Progenitor cell of endocrine pancreas (in vitro differentiated cells): Measurements from ENCODE around the gene ARHGAP30. TPM values are rescaled to one million over a fixed set of nuclear protein-coding genes. Genes with fewer than 3 reads are reported as not detected.

Source experiments
- DNase-seq: peaks from one replicate; pipeline ENCODE4 v3.0.0; 2021; ENCODE audit warnings: low spot score; ENCODE audit not compliant: unreplicated experiment
- H3K27ac Mint-ChIP-seq: 2 replicates; pipeline ENCODE4 v1.8.0; 2021; ENCODE audit warnings: mild to moderate bottlenecking, moderate library complexity, mixed read lengths
- H3K27me3 Mint-ChIP-seq: 2 replicates; pipeline ENCODE4 v1.8.0; 2021; ENCODE audit warnings: mixed read lengths
- H3K36me3 Mint-ChIP-seq: 2 replicates; pipeline ENCODE4 v1.8.0; 2022; ENCODE audit warnings: mixed read lengths; ENCODE audit not compliant: insufficient read depth
- H3K4me1 Mint-ChIP-seq: 2 replicates; pipeline ENCODE4 v1.8.0; 2021; ENCODE audit warnings: low read depth, mixed read lengths
- H3K4me3 Mint-ChIP-seq: 2 replicates; pipeline ENCODE4 v1.8.0; 2021; ENCODE audit warnings: low read depth, mild to moderate bottlenecking, moderate library complexity, mixed read lengths
- H3K9me3 Mint-ChIP-seq: 2 replicates; pipeline ENCODE4 v1.8.0; 2021; ENCODE audit warnings: low read depth, mixed read lengths
- total RNA-seq: library from RNA; stranded (reverse); gene quantifications from 2 replicates; pipeline ENCODE4 v1.2.1, GENCODE V29; 2021
- TF ChIP-seq, protein P1 (sequence below): fragments of 200-600 bp; sonication (generic); IDR thresholded peaks from one replicate; pipeline ENCODE4 v1.5.0; 2021; ENCODE audit warnings: antibody characterized with exemption, mild to moderate bottlenecking; ENCODE audit not compliant: unreplicated experiment

ARHGAP30 gene
- total RNA-seq, 1 donor from 2014 or later: not detected

DNA sequence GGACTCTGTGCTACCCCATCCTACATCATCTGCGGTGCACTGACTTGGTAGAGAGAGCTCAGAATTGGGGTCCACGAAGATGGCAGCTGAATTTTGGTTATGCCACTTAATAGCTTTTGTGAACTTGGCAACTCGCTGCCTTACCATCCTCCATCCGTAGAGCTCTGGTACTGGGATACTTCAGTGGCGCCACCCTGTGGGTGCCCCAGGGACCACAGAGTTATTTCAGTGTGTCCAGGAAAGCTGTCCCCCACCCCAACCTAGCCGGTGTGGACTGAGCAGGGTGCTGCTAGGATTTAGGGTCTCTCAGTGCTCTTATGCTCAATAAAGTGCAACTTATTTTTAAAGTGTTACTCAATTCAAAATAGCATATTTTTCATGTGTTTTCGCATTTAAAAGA lies 14.9 kb downstream of the ARHGAP30 start:
- H3K4me3 Mint-ChIP-seq: no peak overlapping the region
- TF ChIP-seq, protein P1, sequence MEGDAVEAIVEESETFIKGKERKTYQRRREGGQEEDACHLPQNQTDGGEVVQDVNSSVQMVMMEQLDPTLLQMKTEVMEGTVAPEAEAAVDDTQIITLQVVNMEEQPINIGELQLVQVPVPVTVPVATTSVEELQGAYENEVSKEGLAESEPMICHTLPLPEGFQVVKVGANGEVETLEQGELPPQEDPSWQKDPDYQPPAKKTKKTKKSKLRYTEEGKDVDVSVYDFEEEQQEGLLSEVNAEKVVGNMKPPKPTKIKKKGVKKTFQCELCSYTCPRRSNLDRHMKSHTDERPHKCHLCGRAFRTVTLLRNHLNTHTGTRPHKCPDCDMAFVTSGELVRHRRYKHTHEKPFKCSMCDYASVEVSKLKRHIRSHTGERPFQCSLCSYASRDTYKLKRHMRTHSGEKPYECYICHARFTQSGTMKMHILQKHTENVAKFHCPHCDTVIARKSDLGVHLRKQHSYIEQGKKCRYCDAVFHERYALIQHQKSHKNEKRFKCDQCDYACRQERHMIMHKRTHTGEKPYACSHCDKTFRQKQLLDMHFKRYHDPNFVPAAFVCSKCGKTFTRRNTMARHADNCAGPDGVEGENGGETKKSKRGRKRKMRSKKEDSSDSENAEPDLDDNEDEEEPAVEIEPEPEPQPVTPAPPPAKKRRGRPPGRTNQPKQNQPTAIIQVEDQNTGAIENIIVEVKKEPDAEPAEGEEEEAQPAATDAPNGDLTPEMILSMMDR: no peak
- no peaks in the 10 kb centered on the region for H3K4me1 Mint-ChIP-seq
- no peaks in the 10 kb centered on the region for H3K9me3 Mint-ChIP-seq
- H3K27ac Mint-ChIP-seq: no peak overlapping the region
- no peak for DNase-seq
- H3K27me3 Mint-ChIP-seq: no peaks in the 10 kb centered on the region
- no peaks in the 10 kb centered on the region for H3K36me3 Mint-ChIP-seq

DNA sequence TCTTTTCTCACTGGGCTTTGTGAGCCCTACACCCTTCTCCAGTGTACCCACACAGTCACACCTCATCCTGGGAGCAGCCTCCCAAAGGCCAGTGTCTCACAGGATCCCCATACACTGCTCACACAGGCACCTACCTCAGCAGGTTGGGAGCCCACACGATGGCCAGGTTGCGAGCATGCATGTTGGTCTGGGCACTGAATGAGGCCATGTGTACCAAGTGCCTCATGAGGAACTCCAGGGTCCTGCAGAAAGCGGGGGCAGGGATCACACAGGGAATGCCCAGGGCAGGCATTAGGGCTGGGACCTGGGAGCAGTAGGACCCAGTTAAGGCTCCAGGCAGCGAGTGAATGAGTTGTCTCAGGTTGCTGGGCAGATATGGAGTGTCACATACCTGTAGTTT lies 15.5 kb downstream of the ARHGAP30 start:
- no peaks in the 10 kb centered on the region for H3K36me3 Mint-ChIP-seq

DNA sequence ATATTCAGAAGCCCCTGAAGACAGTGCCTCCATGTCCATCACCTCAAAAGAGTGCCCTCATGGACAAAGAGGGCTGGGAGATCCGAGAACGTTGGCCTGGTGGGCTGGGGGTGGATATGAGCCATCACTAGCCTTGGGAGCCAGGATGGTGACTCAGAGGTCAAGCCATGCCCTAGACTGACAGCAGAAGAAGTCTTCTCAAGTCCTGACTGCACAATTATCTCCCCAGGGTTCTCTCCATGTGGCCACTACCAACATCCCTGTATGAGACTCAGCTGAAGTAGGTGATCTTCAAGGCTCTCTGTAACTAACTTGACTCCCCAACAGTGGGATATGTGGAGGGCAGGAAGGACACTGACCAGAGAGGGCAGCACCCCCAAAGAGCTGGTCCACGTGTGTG lies 16.8 kb downstream of the ARHGAP30 start:
- Mint-ChIP-seq H3K36me3 (peaks cover 3% of the 10 kb centered on the region), H3K4me3 (no peak overlapping the region), H3K4me1 (no peaks in the 10 kb centered on the region), H3K9me3 (peaks cover 4% of the 10 kb centered on the region), H3K27me3 (peaks cover 5% of the 10 kb centered on the region), H3K27ac (no peak overlapping the region)
- no peak for DNase-seq
- TF ChIP-seq, protein P1: no peak

More for the DNA sequence above, 15.5 kb downstream of the ARHGAP30 start:
- no peak overlapping the region for H3K4me3 Mint-ChIP-seq
- no peak for DNase-seq
- H3K27ac Mint-ChIP-seq: no peak overlapping the region
- no peaks in the 10 kb centered on the region for H3K27me3 Mint-ChIP-seq
- TF ChIP-seq, protein P1: no peak
- no peaks in the 10 kb centered on the region for H3K4me1 Mint-ChIP-seq
- H3K9me3 Mint-ChIP-seq: no peaks in the 10 kb centered on the region

DNA sequence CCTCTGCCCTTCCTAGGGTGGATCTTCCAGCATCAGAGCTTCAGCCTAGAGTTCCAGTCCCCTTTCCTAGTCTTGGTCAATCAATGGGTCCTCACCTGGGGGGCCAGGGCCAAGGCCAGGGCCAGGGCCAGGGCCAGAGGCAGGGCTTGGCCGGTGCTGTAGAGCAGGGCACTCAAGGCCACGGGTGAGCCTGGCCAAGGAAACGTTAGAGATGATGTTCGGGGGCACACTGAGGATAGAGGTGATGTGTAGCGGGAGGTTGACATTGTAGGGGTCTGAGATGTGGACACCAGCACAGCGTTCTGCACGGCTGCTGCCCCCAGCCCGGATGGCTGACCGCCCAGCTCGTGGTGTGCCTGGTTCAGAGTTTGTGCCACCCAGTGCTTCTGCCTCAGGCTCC lies 18.5 kb downstream of the ARHGAP30 start:
- Mint-ChIP-seq H3K36me3 (peaks cover 6% of the 10 kb centered on the region), H3K27ac (no peak overlapping the region), H3K4me3 (no peak overlapping the region), H3K4me1 (no peaks in the 10 kb centered on the region), H3K9me3 (peaks cover 14% of the 10 kb centered on the region), H3K27me3 (peaks cover 5% of the 10 kb centered on the region)
- TF ChIP-seq, protein P1: no peak
- no peak for DNase-seq

DNA sequence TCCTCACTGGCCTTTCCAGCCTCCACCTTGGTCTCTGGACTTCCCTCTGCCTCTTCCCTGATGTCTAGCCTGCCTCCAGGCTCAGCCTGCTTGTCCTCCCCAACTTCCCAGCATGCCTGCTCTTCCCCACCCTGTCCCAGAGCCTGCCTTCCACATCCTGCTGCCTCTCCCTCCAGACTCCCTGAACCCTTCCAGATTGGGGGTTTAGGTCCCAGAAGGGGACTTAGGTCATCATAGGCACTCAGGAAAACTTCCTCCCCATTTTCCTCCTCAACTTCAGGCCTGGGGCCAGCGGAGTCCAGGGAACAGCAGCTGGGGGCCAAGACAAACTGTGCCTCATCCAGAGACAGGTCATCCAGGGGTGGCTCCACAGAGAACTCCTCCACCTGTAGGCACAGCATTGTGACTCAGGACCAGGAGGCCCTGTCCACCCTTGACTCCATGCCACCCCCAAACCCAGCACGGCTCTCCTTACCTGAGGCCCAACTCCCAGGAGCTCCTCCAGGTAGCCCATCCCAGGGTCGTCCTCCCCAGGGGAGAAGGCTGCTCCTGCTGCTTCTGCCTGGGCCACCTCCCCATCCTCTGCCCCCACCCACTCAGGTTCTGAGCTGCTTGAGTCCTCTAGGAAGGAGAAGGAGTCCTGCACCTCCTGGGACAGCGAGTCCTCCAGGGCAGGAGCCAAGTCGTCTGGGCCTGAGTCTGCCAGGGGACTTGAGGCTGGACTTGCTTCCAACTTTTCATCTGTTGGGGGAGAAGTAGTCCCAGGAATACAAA lies 20.6 kb downstream of the ARHGAP30 start:
- H3K36me3 Mint-ChIP-seq: peaks cover 8% of the 10 kb centered on the region
- DNase-seq: no peak
- peaks cover 8% of the 10 kb centered on the region for H3K4me1 Mint-ChIP-seq
- TF ChIP-seq, protein P1: no peak
- H3K27me3 Mint-ChIP-seq: peaks cover 5% of the 10 kb centered on the region
- H3K4me3 Mint-ChIP-seq: no peak overlapping the region
- peak overlapping the region; percentile 69 for H3K27ac Mint-ChIP-seq
- H3K9me3 Mint-ChIP-seq: peaks cover 14% of the 10 kb centered on the region
